Erythroblast (primary cell): ENCODE data around the gene EYS.

Experiments used
- DNase-seq, 2 experiments: peaks; one replicate each; lab custom pipeline; 2025; lab: John Stamatoyannopoulos, UW
- GATA1 ChIP-seq: IDR thresholded peaks from 2 replicates; pipeline ENCODE4 v1.6.1; 2011; ENCODE audit warnings: low read depth, mild to moderate bottlenecking, control low read depth, low read length, moderate library complexity
- POLR2A ChIP-seq: IDR thresholded peaks from 2 replicates; pipeline ENCODE4 v1.6.1; 2011; ENCODE audit warnings: mild to moderate bottlenecking, low read length

EYS gene

DNA sequence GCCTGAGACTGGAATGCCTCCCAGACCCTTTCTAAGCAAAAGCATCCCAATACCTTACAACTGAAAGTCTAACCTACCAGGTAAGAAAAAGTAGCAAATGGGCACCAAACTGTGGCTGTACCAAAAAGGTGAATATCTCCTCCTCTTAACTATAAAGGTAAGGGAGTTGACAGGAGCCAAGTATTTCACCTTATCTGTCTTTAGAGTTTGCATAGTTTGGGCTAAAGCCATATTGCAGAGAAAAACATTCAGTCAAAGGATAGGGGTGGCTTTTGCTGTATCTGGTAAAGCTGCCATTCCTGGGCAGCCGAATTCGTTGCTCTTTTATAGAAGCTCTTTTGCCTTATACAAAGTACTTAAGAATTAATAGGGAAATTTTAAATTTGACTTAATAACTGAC, 2033.3 kb downstream of the EYS start:
- TF ChIP-seq GATA1: no peak
- TF ChIP-seq POLR2A: no peak
- DNase-seq: no peak

DNA sequence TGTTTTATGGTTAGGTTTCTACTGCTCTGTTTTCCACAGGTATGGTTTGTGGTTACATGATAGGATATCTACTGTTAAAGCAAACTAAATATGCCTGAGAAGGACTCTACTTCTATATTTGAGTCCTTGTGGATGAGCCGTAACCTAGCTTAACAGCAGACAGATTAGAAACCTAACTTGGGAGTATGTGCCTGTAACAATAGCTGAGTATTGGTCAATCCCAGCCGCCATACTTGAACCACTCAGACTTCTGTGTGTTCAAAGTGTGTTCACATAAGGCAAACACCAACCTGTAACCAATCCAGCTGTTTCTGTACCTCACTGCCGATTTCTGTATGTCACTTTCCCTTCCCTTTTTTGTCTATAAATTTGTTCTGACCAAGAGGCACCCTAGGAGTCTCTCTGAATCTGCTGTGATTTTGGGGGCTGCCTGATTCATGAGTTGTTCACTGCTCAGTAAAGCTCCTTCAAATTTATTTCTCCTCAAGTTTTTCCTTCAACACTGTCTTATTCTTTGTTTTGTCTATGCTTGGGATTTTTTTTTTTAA, 2034.4 kb downstream of the EYS start:
- DNase-seq: no peak

DNA sequence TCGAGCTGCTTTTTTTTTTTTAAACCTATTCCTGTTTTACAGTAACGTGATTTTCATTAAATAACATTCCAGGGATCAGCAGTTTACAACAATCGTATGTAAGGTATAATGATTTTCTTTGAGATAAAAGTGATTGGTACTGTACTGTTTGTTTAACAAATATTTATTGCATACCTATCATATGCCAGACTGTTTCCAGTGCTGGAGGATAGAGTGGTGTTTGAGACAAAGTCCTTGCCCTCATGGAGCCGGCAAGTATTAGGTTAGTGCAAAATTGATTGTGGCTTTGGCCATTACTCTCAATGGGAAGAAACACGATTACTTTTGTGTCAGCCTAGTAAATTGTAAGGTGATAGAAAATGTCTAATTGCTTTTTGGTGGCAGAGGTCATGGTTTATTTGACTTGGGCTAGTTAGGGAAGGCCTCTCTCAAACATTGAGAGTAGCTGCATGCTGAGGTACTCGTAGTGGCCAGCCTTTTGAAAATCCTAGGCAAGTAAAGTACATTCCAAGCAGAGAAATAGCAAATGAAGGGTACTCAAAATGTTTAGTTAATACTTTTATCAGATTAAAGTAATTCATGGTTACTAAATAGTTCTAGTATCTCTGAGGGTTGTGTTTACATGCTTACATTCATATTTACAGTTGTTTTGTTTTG, 2035.8 kb downstream of the EYS start:
- no peak for TF ChIP-seq POLR2A
- no peak for TF ChIP-seq GATA1
- no peak for DNase-seq

More for the DNA sequence above, 2034.4 kb downstream of the EYS start:
- no peak for TF ChIP-seq GATA1
- no peak for TF ChIP-seq POLR2A
